SH-SY5Y (cell line): ENCODE measurements around the gene C19orf38.

Experiments
- GATA2 ChIP-seq: IDR thresholded peaks from 2 replicates; pipeline ENCODE4 v1.6.1; 2011; ENCODE audit warnings: mild to moderate bottlenecking, low read depth, low read length
- GATA3 ChIP-seq: IDR thresholded peaks from 2 replicates; pipeline ENCODE4 v1.6.1; 2011; ENCODE audit warnings: low read depth, mild to moderate bottlenecking, low read length, moderate library complexity

GRCh38 chr19:10894911-10895213, 46.6 kb downstream of the C19orf38 start:
- TF ChIP-seq GATA2 (no peak), GATA3 (no peak)
